Esophagus (tissue), 2 donors: ENCODE measurements around the gene GABRA1. TPM values are rescaled to one million over a fixed set of nuclear protein-coding genes. Genes with fewer than 3 reads are reported as not detected.

Experiments
- H3K27ac ChIP-seq, 2 donors: one replicate each; pipeline ENCODE4 v1.5.1; 2013; ENCODE audit warnings: low read depth in 2 of 2, mild to moderate bottlenecking in 2 of 2, inconsistent platforms in 1 of 2, low read length in 1 of 2, moderate library complexity in 1 of 2
- H3K27me3 ChIP-seq, 2 donors: one replicate each; pipeline ENCODE4 v1.6.1; 2013; ENCODE audit warnings: low read length in 2 of 2, control low read depth in 1 of 2, mild to moderate bottlenecking in 1 of 2; ENCODE audit not compliant: insufficient read depth in 2 of 2, control insufficient read depth in 1 of 2
- H3K36me3 ChIP-seq, 2 donors: one replicate each; pipeline ENCODE4 v1.6.1; 2013; ENCODE audit warnings: low read length in 1 of 2; ENCODE audit not compliant: control insufficient read depth in 2 of 2, insufficient read depth in 2 of 2
- H3K4me1 ChIP-seq, 2 donors: one replicate each; pipeline ENCODE4 v1.6.1; 2013; ENCODE audit warnings: low read length in 1 of 2; ENCODE audit not compliant: control insufficient read depth in 2 of 2, insufficient read depth in 2 of 2
- H3K4me3 ChIP-seq, 2 donors: one replicate each; pipeline ENCODE4 v1.5.1; 2013; ENCODE audit warnings: low read length in 2 of 2, mild to moderate bottlenecking in 2 of 2, low read depth in 1 of 2, moderate library complexity in 1 of 2
- H3K9me3 ChIP-seq, 2 donors: one replicate each; pipeline ENCODE4 v1.6.1; 2013; ENCODE audit warnings: mild to moderate bottlenecking in 2 of 2, low read depth in 1 of 2, low read length in 1 of 2, moderate library complexity in 1 of 2; ENCODE audit not compliant: control insufficient read depth in 2 of 2, insufficient read depth in 1 of 2
- WGBS, 2 donors: extraction: QIAGEN DNeasy Blood & Tissue Kit; methylation state at CpG; one replicate each; pipeline ENCODE4 v1.1.7; 2013; 5-methylcytosine and 5-hydroxymethylcytosine counted together
- polyA plus RNA-seq, 2 donors: library from polyadenylated mRNA; stranded (reverse); fragments of 200-250 nt; gene quantifications; one replicate each; pipeline ENCODE4 v1.2.3, GENCODE V29; 2013
- donor health status: healthy with polysubstance abuse.
- donor health status: Bipolar disorder and iron deficiency.

Gene GABRA1
- not detected for polyA plus RNA-seq

DNA sequence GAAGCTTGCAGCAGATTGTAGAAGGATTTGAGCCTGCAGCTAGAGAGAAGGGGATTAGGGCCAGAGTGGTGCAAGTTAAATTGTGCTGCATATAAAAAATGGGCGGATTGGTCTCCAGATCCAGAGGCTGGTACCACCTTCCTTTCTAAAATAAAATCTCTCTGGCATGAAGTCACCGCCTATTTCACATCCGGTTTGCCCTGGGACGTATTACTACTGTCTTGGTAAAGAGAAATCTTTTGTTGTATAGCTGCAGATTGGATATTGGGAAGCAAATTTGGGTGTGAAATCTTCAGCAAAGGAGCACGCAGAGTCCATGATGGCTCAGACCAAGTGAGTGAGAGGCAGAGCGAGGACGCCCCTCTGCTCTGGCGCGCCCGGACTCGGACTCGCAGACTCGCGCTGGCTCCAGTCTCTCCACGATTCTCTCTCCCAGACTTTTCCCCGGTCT lies at the start of gene GABRA1:
GABRA1 (plus strand) TSS at position 180 of the 451 bp plus-strand sequence. CDS start 2,691 bp downstream, outside the sequence.
- Histone ChIP-seq H3K4me1 (no peaks in the 10 kb centered on the region), H3K9me3 (no peaks in the 10 kb centered on the region), H3K4me3 (no peak within 1 kb of the TSS), H3K27ac (no peak within 1 kb of the TSS), H3K36me3 (no peaks in the 10 kb centered on the region), H3K27me3 (peaks cover 0 to 6% of the 10 kb centered on the region in 2 donors)
- 4 to 5% methylated on average over 16 of the region's 16 CpGs for WGBS, 2 donors

DNA sequence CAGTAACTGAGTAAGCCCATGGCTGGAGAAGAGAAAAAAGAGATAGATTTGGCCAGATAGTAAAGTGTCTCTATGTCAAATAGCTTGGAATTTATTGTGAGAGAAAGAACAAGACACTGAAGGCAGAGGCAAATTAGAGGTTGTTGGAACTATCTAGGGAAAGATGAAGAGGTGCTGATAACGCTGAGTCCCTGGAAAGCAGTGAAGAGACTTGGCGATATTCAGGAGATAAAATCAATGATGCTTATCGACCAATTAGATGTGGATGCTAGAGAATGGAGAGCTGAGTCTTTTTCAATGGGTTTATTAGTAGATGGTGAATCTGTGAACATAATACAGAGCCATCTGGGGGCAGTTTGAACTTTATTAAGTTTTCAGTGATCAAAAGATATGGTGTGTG lies 48.6 kb upstream of the GABRA1 start:
- Histone ChIP-seq H3K9me3 (no peaks in the 10 kb centered on the region), H3K4me1 (no peaks in the 10 kb centered on the region), H3K36me3 (no peaks in the 10 kb centered on the region), H3K4me3 (no peak overlapping the region), H3K27ac (no peak overlapping the region), H3K27me3 (no peaks in the 10 kb centered on the region)
- 74 to 79% methylated on average over 3 of the region's 3 CpGs for WGBS, 2 donors

DNA sequence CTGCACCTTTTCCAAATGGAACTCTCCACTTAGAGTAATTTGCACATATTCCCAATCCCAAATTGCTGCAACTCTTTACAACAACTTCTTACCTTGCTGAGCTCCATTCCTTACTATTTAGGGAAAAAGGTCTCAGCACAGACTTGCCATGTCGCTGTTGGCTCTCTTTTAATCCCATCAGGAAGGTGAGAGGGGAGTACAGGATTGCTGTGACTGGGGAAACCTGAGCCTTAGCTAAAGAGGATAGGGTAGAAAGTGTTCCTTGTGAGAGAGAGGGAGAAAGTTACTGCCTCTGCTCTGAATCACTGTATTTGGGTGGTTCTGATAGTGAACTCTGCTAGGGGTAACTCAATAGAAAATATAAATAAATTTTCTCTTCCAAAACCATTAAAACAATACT lies 43.7 kb upstream of the GABRA1 start:
- 43 to 50% methylated on average over 1 of the region's 1 CpG for WGBS, 2 donors
- H3K4me1 ChIP-seq: no peaks in the 10 kb centered on the region
- no peaks in the 10 kb centered on the region for H3K9me3 ChIP-seq
- no peak overlapping the region for H3K4me3 ChIP-seq
- no peak overlapping the region for H3K27ac ChIP-seq
- no peaks in the 10 kb centered on the region for H3K36me3 ChIP-seq
- no peaks in the 10 kb centered on the region for H3K27me3 ChIP-seq

DNA sequence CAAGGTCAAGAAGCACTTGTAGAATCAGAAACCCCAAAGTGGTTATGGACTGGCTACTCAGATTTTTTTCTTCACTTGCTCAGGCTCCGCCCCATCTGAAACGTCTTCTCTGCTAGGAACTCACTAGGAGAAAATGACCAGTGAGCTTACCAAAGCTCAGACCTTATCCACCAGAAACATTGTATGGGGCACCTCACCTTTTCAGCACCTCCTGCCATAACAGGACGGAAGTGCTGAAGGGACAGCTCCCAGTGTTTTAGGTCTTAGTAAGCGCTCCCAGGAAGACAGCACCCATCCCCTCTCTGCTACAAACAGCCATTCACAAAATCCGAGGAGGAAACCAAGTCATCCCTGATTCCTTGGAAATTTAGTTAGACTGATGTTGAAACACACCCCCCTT lies 1.2 kb upstream of the GABRA1 start:
- H3K4me1 ChIP-seq: no peaks in the 10 kb centered on the region
- no peaks in the 10 kb centered on the region for H3K9me3 ChIP-seq
- no peak overlapping the region for H3K27ac ChIP-seq
- H3K27me3 ChIP-seq: peaks cover 0 to 6% of the 10 kb centered on the region in 2 donors
- no peak overlapping the region for H3K4me3 ChIP-seq
- H3K36me3 ChIP-seq: no peaks in the 10 kb centered on the region
- 8 to 13% methylated on average over 5 of the region's 5 CpGs for WGBS, 2 donors

DNA sequence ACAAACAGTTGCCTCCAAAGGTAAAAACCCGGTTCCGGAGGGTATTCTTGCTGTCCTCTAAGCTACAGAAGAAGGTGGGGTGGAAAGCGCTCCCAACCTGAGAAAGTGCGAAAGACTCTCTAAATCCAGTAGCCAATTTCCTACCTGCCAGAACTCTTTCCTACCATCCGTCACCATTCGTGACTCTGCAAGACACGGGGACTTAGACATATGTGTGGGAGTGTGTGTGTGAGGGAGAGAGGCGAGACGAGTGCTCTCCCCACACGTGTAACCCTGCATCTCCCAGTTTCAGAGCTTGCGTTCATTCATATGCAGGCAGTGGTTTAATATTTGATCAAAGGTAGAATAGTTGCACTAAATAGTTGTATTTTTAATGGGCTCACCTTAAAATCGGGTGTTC lies 473 bp upstream of the GABRA1 start:
- whole genome bisulfite sequencing, 2 donors: 5 to 7% methylated on average over 12 of the region's 12 CpGs
- Histone ChIP-seq H3K36me3 (no peaks in the 10 kb centered on the region), H3K9me3 (no peaks in the 10 kb centered on the region), H3K4me1 (no peaks in the 10 kb centered on the region), H3K4me3 (no peak overlapping the region), H3K27me3 (peaks cover 0 to 6% of the 10 kb centered on the region in 2 donors), H3K27ac (no peak overlapping the region)

DNA sequence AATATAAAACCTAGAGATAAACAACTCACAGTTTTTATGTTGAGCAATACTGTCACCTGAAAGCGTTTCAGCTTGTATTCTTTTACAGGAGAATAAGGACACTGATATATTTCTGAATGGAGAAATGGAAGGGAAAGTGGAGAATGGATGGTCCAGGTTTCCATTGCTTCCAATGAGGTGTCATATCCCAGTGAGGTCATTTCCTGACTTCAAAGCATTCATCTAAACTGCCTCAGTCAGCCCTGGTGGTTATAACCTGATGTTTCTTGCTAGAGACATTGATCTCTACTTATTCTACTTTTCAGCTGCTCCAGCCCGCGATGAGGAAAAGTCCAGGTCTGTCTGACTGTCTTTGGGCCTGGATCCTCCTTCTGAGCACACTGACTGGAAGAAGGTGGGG lies 2.6 kb downstream of the GABRA1 start:
- H3K27ac ChIP-seq: no peak overlapping the region
- H3K27me3 ChIP-seq: peaks cover 0 to 6% of the 10 kb centered on the region in 2 donors
- no peaks in the 10 kb centered on the region for H3K4me1 ChIP-seq
- no peaks in the 10 kb centered on the region for H3K9me3 ChIP-seq
- H3K36me3 ChIP-seq: no peaks in the 10 kb centered on the region
- H3K4me3 ChIP-seq: no peak overlapping the region
- WGBS, 2 donors: 69 to 76% methylated on average over 3 of the region's 3 CpGs

DNA sequence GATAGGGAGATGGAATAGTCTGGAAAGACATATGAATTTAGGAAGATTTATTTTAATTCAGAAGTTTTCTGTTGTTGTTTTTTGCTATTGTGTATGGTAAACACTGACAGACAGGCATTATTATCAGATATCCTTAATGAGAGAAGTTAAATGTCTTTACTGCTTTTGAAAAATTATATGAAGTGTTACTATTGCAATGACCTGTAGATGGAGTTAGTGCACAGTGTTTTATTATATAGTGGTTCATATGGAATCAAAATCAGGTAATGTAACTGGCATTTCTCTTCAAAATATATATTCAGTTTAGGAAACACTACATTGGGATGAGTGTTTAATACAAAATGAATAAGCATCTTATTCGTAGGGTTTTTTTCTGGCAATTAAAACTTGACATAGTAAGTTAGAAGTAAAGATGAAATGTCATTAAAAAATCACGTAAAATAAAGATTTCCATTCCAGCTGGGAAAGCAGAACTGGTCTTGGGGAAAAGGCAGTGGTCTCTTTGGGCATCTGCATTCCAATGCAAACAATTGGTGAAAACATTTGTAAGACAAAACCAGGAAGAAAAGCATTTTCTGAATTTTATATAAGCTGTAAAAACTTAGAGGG lies 3.9 kb downstream of the GABRA1 start:
- Histone ChIP-seq H3K27ac (no peak overlapping the region), H3K27me3 (peaks cover 0 to 4% of the 10 kb centered on the region in 2 donors), H3K36me3 (no peaks in the 10 kb centered on the region), H3K4me1 (no peaks in the 10 kb centered on the region), H3K4me3 (no peak overlapping the region), H3K9me3 (no peaks in the 10 kb centered on the region)
- WGBS, 2 donors: 46 to 59% methylated on average over 2 of the region's 2 CpGs

DNA sequence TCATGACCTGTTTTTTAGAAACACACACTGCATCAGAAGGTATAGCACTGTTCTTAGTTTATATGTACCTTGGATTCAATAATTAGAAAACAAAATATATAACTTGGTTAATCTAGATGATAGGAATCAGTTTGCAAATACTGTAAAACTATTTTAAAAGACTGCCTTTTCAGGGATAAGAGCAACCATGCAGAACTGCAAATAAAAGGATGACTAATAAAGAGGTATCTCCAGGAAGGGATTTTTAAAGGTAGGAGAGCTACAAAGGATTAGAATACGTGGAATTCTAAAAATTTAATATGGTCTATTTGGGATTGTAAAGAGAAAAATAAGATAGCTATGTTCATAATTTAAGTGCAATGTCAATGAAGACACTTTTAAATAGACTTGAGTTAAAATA lies 9.4 kb downstream of the GABRA1 start:
- Histone ChIP-seq H3K36me3 (no peaks in the 10 kb centered on the region), H3K9me3 (no peaks in the 10 kb centered on the region), H3K4me3 (no peak overlapping the region), H3K4me1 (no peaks in the 10 kb centered on the region), H3K27ac (no peak overlapping the region), H3K27me3 (no peaks in the 10 kb centered on the region)
- 33 to 37% methylated on average over 1 of the region's 1 CpG for WGBS, 2 donors

DNA sequence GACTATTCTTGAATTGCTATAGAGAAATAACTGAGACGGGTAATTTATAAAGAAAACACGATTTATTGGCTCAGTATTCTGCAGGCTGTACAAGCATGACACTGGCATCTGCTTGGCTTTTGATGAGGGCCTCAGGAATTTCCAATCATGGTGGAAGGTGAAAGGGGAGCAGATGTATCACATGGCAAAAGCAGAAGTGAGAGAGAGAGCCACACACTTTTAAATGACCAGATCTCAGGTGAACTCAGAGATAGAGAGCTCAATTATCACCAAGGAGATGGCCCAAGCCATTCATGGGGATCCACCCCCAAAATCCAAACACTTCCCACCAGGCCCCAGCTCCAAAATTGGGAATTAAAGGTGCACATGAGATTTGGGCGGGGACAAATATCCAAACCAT lies 15.3 kb downstream of the GABRA1 start:
- no peak overlapping the region for H3K27ac ChIP-seq
- H3K4me3 ChIP-seq: no peak overlapping the region
- H3K27me3 ChIP-seq: no peaks in the 10 kb centered on the region
- WGBS, 2 donors: 76 to 79% methylated on average over 3 of the region's 3 CpGs
- H3K9me3 ChIP-seq: no peaks in the 10 kb centered on the region
- H3K4me1 ChIP-seq: no peaks in the 10 kb centered on the region
- no peaks in the 10 kb centered on the region for H3K36me3 ChIP-seq

DNA sequence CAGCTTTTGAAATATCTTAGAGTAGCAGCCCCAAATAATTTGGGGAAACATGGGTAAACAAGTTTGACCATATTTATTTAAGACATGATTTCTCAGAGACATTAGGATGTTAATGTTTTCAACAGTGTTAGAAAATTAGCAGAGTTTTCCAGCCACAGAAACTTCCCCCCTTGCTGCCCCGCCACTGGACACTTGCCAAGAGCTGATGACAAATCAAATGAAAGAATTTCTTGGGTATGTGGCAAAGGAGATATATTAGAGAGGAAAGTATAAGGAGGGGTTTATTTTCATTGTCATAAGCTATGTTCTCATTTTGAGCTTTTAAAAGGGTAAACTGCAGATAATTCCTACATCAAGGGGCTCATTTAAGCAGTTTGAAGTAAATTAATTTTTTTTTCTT lies 15.9 kb downstream of the GABRA1 start:
- Histone ChIP-seq H3K9me3 (no peaks in the 10 kb centered on the region), H3K4me1 (no peaks in the 10 kb centered on the region), H3K27ac (no peak overlapping the region), H3K4me3 (no peak overlapping the region), H3K36me3 (no peaks in the 10 kb centered on the region), H3K27me3 (no peaks in the 10 kb centered on the region)
- 50 to 68% methylated on average over 1 of the region's 1 CpG for WGBS, 2 donors
